HG03097 (cell line): ENCODE data around the gene AUTS2.

ENCODE experiments used
- ATAC-seq: cut with Tn5 transposase; IDR thresholded peaks from one replicate; pipeline ENCODE4 v1.9.1; 2021; ENCODE audit not compliant: unreplicated experiment, low FRiP score

AUTS2 gene

GRCh38 chr7:69708857-69709256, 110.6 kb downstream of the AUTS2 start:
- no peak for ATAC-seq

DNA sequence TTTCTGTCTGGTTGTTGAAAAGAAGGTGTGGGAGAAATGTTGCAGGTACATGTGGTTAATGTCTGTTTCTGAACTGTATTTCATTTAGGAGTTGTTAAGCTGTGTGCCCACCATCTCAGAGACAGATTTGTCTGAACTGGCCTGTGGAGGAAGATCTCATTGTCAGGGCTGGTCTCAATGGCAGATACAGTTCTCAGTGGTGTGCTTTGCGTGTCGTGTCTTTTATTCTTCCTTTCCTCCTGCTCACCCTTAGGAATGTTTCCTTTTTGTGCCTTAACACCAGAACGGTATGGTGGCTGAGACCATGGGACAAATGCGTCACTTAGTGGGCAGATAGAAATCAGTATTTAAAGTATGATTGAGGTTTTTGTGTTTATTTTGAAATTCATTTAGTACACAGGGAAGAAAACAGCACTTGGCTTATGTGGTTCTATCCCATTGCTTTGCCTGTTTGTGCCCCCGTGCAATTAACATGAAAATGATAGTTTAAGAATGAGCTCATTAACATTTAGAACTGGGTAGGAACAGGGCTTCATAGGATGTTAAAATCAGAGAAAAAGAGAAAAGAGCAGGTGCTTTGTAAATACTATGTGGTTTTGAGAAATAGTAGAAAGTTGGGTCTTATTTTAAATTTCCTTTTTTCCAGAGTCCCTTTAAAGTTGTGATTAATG, 112.6 kb downstream of the AUTS2 start:
- ATAC-seq = no peak

GRCh38 chr7:69714886-69715576, 116.8 kb downstream of the AUTS2 start:
- ATAC-seq = no peak

GRCh38 chr7:69717221-69717620, 118.9 kb downstream of the AUTS2 start:
- no peak for ATAC-seq

- ATAC-seq = no peak
Observed at GRCh38 chr7:69719717-69720116, 121.4 kb downstream of the AUTS2 start.

DNA sequence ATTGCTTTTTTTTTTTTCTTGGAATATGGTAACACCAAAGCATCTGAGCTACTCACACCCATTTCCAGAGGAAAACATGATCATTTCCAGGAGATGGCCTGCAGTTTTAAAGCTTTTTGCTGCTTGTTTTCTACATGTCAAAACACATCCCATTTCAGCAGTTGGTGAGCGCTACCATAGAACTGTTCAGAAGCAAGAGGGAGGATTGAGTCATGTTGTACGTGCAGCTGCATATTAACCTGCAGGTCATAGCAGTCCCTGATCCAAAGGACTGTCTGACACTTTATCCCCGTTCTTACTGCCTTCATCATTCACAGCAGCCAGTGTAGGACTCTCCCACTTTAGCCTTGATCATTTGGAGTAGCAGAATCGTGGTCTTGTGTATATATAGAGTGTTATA, 124.6 kb downstream of the AUTS2 start:
- ATAC-seq = no peak

GRCh38 chr7:69723663-69724062, 125.4 kb downstream of the AUTS2 start:
- no peak for ATAC-seq

DNA sequence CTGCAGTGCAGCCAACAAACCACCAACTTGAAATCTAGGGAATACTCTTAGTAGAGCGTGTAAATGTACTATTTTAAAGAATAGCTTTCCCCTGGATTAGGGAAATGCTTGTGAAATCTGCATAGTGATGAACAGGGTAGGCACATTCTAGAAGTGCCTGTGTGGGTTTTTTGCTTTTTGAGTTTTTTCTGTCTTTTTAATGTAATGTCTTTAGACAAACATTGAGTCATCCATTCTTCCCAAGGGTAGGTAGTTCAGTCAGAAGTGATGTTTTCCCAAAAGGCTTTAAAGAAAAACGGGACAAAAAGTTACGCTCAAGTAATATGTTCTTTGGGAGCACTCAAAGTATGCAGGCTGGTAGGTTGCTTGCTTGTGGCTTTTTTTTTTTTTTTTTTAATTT, 130.0 kb downstream of the AUTS2 start:
- ATAC-seq = no peak

GRCh38 chr7:69732203-69732602, 133.9 kb downstream of the AUTS2 start:
- ATAC-seq = no peak

DNA sequence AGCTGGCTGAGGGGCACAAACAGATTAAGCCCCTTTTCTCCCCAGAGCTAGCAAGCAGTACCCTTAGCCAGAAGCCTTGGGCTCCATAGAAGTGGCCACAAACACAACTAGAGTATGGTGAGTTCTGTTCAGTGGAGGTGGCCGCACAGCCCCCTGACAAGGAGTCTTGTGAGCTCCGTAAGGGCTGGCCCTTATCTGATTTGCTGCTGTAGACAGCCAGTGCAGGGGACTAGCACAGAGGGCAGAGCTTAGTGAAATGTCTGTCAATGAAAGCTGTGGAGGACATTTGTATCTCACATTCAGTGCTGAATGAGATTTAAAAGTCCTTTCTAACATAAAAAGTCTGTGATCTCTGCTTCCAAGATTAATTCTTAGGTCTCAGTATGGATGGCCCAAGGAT, 137.3 kb downstream of the AUTS2 start:
- no peak for ATAC-seq

- ATAC-seq = no peak
Observed at GRCh38 chr7:69736126-69736810, 138.0 kb downstream of the AUTS2 start.

GRCh38 chr7:69738396-69738951, 140.2 kb downstream of the AUTS2 start:
- peak; percentile 67 for ATAC-seq

DNA sequence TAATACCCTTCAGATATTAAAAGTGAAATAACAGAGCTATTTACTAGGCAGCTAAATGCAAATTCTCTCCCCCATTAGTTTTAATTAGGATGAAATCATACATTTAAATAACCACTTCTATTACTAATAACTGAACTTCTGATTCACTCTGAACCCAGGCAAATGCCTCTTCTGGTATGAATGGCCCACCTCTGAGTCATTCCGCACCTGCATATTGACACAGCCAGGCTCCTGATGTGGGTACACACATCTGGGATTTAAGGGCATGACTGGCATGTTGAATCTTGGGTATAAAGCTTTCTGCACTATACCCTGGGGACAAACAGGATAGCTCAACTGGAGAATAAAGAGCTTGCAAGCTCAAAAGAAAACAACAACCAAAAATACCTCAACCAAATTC, 140.9 kb downstream of the AUTS2 start:
- peak; percentile 71 for ATAC-seq

DNA sequence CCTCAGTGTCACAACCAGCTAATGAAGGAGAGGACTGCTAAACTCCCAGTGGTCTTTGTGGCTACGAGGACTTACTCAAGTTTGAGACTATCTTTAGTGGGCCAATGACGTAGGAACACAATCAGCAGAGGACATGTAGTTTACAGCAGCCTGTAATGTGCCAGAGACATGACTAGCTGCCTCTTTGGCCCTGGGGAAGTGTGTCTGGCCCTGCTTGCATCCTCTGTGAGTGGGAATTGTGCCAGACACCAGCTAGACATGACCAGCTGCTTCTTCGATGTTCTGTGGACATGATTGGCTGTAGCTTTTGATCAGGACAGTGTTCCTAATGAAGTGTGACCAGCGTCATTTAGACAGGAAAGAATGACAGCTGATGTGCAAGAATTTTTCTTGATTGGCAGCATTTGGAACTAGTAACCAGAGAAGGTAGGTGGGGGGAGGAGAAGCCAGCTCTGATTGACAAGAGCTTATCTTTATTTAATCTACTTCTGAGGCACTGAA, 141.7 kb downstream of the AUTS2 start:
- peak; percentile 40 for ATAC-seq

- no peak for ATAC-seq
Observed at GRCh38 chr7:69742237-69742636, 144.0 kb downstream of the AUTS2 start.

- no peak for ATAC-seq
Observed at GRCh38 chr7:69743436-69743835, 145.2 kb downstream of the AUTS2 start.

DNA sequence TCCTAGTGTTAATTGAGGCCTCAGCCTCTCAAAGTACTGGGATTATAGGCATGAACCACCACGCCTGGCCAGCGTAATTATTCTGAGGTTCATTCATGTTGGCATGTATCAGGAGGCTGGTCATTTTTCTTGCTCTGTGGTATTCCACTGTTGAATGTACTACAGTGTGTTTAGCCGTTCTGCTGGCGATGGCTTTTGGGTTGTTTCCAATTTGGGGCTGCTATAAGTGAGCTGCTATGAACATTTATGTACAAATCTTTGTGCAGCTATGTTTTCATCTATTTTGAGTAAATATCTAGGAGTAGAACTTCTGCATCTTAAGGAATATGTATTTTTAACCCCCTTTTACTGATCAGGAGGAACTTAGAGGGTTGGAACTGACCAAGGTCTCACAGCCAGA, 145.8 kb downstream of the AUTS2 start:
- no peak for ATAC-seq

- no peak for ATAC-seq
Observed at GRCh38 chr7:69746383-69746782, 148.1 kb downstream of the AUTS2 start.

DNA sequence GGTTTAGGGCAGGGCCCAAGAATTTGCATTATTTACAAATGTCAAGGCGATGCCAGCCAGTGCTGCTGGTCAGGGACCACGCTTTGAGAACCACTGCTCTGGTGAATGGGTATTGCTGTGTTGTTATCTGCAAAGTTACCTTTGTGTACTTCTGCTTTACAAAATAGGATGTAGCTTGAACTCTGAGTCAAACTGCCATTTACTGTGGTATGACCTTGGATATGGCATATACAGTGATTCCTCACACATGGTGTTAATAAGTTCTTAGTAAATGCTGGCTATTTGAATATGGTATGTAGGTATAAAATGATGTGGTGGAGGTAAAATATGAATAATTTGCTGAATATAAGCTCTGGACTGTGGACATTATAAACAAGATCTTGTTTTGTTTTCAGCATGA, 148.9 kb downstream of the AUTS2 start:
- ATAC-seq = no peak

DNA sequence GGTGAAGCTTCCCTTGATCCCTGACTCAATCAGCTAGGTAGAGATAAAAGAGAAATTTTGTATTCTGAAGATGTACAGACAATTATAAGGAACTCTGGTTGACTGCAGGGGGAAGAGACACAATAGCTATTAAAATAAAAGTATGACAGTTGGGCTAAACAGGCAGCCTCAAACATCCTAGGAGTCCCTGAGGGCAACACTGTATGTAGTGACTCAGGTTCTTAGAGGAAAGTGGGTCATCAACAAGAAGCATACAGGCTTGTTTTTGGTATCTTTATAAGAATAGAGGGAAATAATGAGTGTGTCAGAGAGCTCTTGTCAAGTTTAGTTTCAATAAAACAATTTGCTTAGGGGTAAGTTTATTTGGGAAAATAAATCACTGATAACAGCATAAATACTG, 150.3 kb downstream of the AUTS2 start:
- no peak for ATAC-seq

- no peak for ATAC-seq
Observed at GRCh38 chr7:69749372-69749979, 151.2 kb downstream of the AUTS2 start.
